Mucosa of rectum (tissue), 2 donors: Measurements from ENCODE around the gene C6orf62.
"Not testable (repeated sequence)": the region's sequence is repeated elsewhere in the genome, so short reads cannot be mapped to it uniquely, and the experiment has no call there.

ENCODE experiments used
- H3K27ac ChIP-seq, 2 donors: one replicate each; pipeline ENCODE4 v1.7.0; 2013; ENCODE audit warnings: inconsistent platforms in 2 of 2, low read depth in 2 of 2, low read length in 2 of 2
- H3K27me3 ChIP-seq, 2 donors: one replicate each; pipeline ENCODE4 v1.7.0; 2013; ENCODE audit warnings: low read length in 2 of 2; ENCODE audit not compliant: control insufficient read depth in 2 of 2, insufficient read depth in 2 of 2
- H3K36me3 ChIP-seq, 2 donors: one replicate each; pipeline ENCODE4 v1.7.0; 2013; ENCODE audit warnings: low read length in 2 of 2; ENCODE audit not compliant: control insufficient read depth in 2 of 2, insufficient read depth in 2 of 2
- H3K4me1 ChIP-seq, 2 donors: one replicate each; pipeline ENCODE4 v1.7.0; 2013; ENCODE audit warnings: low read length in 2 of 2, mild to moderate bottlenecking in 1 of 2; ENCODE audit not compliant: control insufficient read depth in 2 of 2, insufficient read depth in 2 of 2
- H3K4me3 ChIP-seq, 2 donors: one replicate each; pipeline ENCODE4 v1.7.0; 2013; ENCODE audit warnings: low read length in 2 of 2
- H3K9ac ChIP-seq, 2 donors: one replicate each; pipeline ENCODE4 v1.7.0; 2013; ENCODE audit warnings: low read length in 2 of 2, low read depth in 1 of 2, mild to moderate bottlenecking in 1 of 2
- H3K9me3 ChIP-seq, 2 donors: one replicate each; pipeline ENCODE4 v1.7.0; 2013; ENCODE audit warnings: low read length in 2 of 2; ENCODE audit not compliant: control insufficient read depth in 2 of 2
- donor health status: healthy.
- donor health status: Normal muscosa, but diverticular disease.

The C6orf62 gene

GRCh38 chr6:24686946-24687345 is 32.0 kb downstream of the C6orf62 start:
- H3K4me1 ChIP-seq, result no peaks in the 10 kb centered on the region
- no peak overlapping the region for H3K9ac ChIP-seq
- peaks cover 6 to 9% of the 10 kb centered on the region in 2 donors for H3K36me3 ChIP-seq
- H3K4me3 ChIP-seq, result no peak overlapping the region
- H3K9me3 ChIP-seq, result no peaks in the 10 kb centered on the region
- H3K27ac ChIP-seq, result no peak overlapping the region
- no peaks in the 10 kb centered on the region for H3K27me3 ChIP-seq

- H3K9me3 ChIP-seq, result no peaks in the 10 kb centered on the region
- no peaks in the 10 kb centered on the region for H3K27me3 ChIP-seq
- peaks cover 6 to 9% of the 10 kb centered on the region in 2 donors for H3K36me3 ChIP-seq
- no peak overlapping the region for H3K4me3 ChIP-seq
- no peaks in the 10 kb centered on the region for H3K4me1 ChIP-seq
- no peak overlapping the region for H3K9ac ChIP-seq
- H3K27ac ChIP-seq, result no peak overlapping the region
These were observed 32.5 kb downstream of the C6orf62 start for GRCh38 chr6:24686408-24686807.

GRCh38 chr6:24683297-24684296 is 35.4 kb downstream of the C6orf62 start:
- H3K36me3 ChIP-seq, result peaks cover 5 to 9% of the 10 kb centered on the region in 2 donors
- H3K27me3 ChIP-seq, result no peaks in the 10 kb centered on the region
- no peak overlapping the region for H3K4me3 ChIP-seq
- no peaks in the 10 kb centered on the region for H3K9me3 ChIP-seq
- no peaks in the 10 kb centered on the region for H3K4me1 ChIP-seq
- H3K27ac ChIP-seq, result no peak overlapping the region
- no peak overlapping the region for H3K9ac ChIP-seq

GRCh38 chr6:24680582-24680981 is 38.4 kb downstream of the C6orf62 start:
- Histone ChIP-seq H3K27me3 (no peaks in the 10 kb centered on the region), H3K9me3 (no peaks in the 10 kb centered on the region), H3K27ac (no peak overlapping the region), H3K4me1 (no peaks in the 10 kb centered on the region), H3K4me3 (no peak overlapping the region), H3K9ac (no peak overlapping the region), H3K36me3 (no peaks in the 10 kb centered on the region)

GRCh38 chr6:24678792-24679352 is 40.1 kb downstream of the C6orf62 start:
- H3K4me1 ChIP-seq, H3K9me3 ChIP-seq, H3K36me3 ChIP-seq, H3K27me3 ChIP-seq, H3K4me3 ChIP-seq, H3K9ac ChIP-seq, H3K27ac ChIP-seq: not testable (repeated sequence)

GRCh38 chr6:24673625-24674024 is 45.3 kb downstream of the C6orf62 start:
- Histone ChIP-seq H3K4me1 (peaks cover 0 to under 1% of the 10 kb centered on the region in 2 donors), H3K36me3 (no peaks in the 10 kb centered on the region), H3K9me3 (peaks cover 0 to 5% of the 10 kb centered on the region in 2 donors), H3K4me3 (no peak overlapping the region), H3K27ac (no peak overlapping the region), H3K27me3 (no peaks in the 10 kb centered on the region), H3K9ac (no peak overlapping the region)

- H3K36me3 ChIP-seq, result no peaks in the 10 kb centered on the region
- H3K4me1 ChIP-seq, result peaks cover 8 to 9% of the 10 kb centered on the region in 2 donors
- no peak overlapping the region for H3K9ac ChIP-seq
- peaks cover 0 to 5% of the 10 kb centered on the region in 2 donors for H3K9me3 ChIP-seq
- H3K27ac ChIP-seq, result no peak overlapping the region
- no peaks in the 10 kb centered on the region for H3K27me3 ChIP-seq
- no peak overlapping the region for H3K4me3 ChIP-seq
These were observed 46.3 kb downstream of the C6orf62 start for GRCh38 chr6:24672620-24673182.

- H3K36me3 ChIP-seq, H3K4me3 ChIP-seq, H3K27ac ChIP-seq, H3K9ac ChIP-seq, H3K9me3 ChIP-seq, H3K27me3 ChIP-seq: not testable (repeated sequence)
- peaks cover 12% of the 10 kb centered on the region in 2 donors for H3K4me1 ChIP-seq
These were observed 47.9 kb downstream of the C6orf62 start for GRCh38 chr6:24671077-24671476.

- not testable (repeated sequence) for H3K4me3 ChIP-seq, H3K27ac ChIP-seq, H3K9me3 ChIP-seq, H3K9ac ChIP-seq, H3K27me3 ChIP-seq, H3K36me3 ChIP-seq
- H3K4me1 ChIP-seq, result peaks cover 12 to 16% of the 10 kb centered on the region in 2 donors
These were observed 48.5 kb downstream of the C6orf62 start for GRCh38 chr6:24670492-24670891.

- Histone ChIP-seq H3K36me3 (peaks cover 0 to under 1% of the 10 kb centered on the region in 2 donors), H3K27ac (no peak overlapping the region), H3K9me3 (peaks cover 0 to 5% of the 10 kb centered on the region in 2 donors), H3K9ac (no peak overlapping the region), H3K4me3 (no peak overlapping the region), H3K27me3 (no peaks in the 10 kb centered on the region), H3K4me1 (peaks cover 16 to 21% of the 10 kb centered on the region in 2 donors)
These were observed 50.0 kb downstream of the C6orf62 start for GRCh38 chr6:24668997-24669361.
